NCI-H146 (cell line): ENCODE data around the gene LGALS3.
A peak's percentile ranks its signal among the peaks of the same experiment; 100 is the strongest.

ENCODE experiments used
- DNase-seq: peaks from one replicate; lab custom pipeline; 2025; lab: John Stamatoyannopoulos, UW

Gene LGALS3

GRCh38 chr14:55191203-55192053 lies 62.4 kb downstream of the LGALS3 start, which contains the start of gene DLGAP5:
Gene DLGAP5 (minus strand): TSS chr14:55191585. CDS start chr14:55189179, 2,406 bp downstream.
- DNase-seq: peak; percentile 97

- DNase-seq: no peak
Measured at GRCh38 chr14:55192054-55192621, 63.1 kb downstream of the LGALS3 start.

- DNase-seq: no peak
Measured at GRCh38 chr14:55194656-55195355, 65.8 kb downstream of the LGALS3 start.
